GM12891 (cell line): Measurements from ENCODE around the gene PLA2G2F.

Source experiments
- POLR2A ChIP-seq: IDR thresholded peaks from 2 replicates; pipeline ENCODE4 v1.6.1; 2011; ENCODE audit warnings: low read depth, low read length, control low read depth
- POLR2AphosphoS5 ChIP-seq: IDR thresholded peaks from 2 replicates; pipeline ENCODE4 v1.6.1; 2011; ENCODE audit warnings: low read depth, low read length, control low read depth
- TAF1 ChIP-seq: IDR thresholded peaks from 2 replicates; pipeline ENCODE4 v1.6.1; 2011; ENCODE audit warnings: low read depth, low read length, control low read depth

DNA sequence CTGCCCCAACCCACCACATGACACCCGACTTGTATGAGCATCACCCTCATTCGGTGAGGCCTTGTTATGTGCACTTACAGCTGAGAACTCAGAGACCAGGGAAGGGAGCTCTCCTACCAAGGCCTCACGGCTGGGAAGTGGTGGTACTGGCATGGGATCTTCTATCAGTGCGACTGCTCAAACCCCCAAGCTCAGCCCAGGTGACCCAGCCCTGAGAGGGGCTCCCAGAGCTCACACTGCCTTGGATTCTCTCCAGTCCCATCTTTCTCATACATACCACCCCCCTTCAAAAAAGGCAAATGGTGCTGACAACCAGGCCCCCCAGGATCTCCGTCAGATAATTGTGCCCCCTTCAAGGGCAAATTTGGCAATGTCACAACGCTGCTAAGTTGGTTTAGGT, 777 bp upstream of the PLA2G2F start:
- TF ChIP-seq POLR2AphosphoS5 = no peak
- TF ChIP-seq TAF1 = no peak
- TF ChIP-seq POLR2A = no peak
